ENCODE measurements around the gene RPS6KA2.
"Not testable (repeated sequence)": the region's sequence is repeated elsewhere in the genome, so short reads cannot be mapped to it uniquely, and the experiment has no call there.

Gene RPS6KA2

DNA sequence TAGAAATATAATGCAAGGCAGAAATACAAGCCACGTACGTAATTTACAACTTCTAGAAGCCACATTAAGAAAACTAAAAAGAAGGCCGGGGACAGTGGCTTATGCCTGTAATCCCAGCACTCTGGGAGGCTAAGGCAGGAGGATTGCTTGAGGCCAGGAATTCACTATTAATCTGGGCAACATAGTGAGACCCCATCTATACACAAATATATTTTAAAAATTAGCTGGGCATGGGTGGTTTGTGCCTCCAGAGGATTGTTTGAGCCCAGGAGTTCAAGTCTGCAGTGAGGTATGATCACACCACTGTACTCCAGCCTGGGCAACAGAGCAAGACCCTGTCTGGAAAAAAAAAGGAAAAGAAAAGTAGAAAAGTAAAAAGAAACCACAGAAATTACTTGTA, 256.6 kb downstream of the RPS6KA2 start:
- DNase-seq (ENCODE audit: low read depth in 2 of 2), result no peak

DNA sequence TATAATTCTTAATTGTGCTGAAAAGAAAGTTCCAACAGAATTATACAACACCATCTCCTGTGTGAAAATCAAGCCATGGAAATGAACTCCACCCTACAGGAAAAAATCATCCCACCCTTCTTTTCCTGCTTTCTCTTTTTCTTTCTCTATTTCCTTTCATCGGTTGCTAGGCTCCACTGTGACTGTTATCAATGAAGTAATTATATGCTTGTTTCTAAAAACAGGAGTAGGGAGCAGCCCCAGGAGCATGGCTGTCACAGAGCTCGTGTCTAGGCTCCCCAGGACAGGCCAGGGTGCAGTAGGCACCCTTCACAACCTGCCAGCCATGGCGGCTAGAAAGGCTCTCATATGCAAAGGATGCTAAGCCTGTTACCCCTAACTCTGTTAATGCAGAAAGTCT, 257.3 kb downstream of the RPS6KA2 start:
- DNase-seq (ENCODE audit: low read depth in 2 of 2), result no peak

DNA sequence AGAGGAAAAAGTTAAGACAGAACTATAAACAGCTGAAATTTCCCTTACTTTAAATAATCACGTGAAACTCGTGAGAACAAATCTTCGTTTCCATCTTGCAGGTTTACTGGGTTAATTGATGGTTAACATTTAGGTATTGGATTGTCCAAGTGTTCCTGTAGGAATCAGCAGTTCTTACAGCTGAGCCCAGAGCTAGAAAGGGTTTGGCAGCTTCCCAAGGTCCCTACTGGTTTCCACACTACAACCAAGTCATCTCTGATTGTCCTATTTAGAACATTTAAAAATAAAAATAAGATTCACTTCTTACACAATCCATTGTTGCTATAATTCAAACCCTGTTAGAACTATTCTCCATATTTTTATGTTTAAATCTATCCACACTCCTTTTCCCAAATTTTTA, 260.1 kb downstream of the RPS6KA2 start:
- DNase-seq (ENCODE audit: low read depth in 2 of 2), result no peak

DNA sequence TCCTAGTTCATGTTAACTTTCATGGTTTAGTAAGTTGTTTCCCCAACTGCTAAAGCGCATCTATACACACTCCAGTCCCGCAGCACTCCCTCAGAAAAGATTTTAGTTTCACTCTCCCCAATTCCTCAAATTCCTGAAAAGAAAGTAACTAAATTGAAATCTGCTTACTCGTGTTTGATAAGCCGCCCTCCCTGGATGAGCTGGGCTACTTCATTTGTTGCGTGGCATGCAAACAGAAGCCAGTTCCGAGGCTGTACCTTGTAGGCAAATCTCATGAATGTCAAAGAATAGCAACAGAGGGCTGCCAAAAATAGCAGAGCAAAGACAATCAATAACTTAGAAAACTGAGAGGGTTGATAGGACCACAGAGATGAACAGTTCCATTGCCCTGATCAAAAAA, 261.2 kb downstream of the RPS6KA2 start:
- no peak for DNase-seq (ENCODE audit: low read depth in 2 of 2)

DNA sequence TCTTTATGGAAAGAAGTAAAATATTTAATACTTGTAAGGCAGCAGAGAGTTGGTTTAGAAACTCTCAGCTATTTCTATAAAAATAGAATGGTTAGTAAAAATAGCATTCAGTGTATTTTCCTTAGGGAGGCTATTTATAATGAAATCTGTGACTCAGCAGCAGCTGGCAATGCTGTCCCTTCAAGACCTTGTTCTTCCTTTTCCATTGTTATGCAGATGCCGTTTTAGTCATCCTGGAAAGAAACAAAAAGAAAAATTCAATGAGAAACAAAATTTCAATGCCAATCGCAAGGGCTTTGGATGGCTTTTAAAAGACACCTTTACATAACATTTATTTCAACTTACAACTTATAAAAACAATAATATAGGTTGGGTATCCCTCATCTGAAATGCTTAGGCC, 261.8 kb downstream of the RPS6KA2 start:
- DNase-seq (ENCODE audit: low read depth in 2 of 2), result no peak

DNA sequence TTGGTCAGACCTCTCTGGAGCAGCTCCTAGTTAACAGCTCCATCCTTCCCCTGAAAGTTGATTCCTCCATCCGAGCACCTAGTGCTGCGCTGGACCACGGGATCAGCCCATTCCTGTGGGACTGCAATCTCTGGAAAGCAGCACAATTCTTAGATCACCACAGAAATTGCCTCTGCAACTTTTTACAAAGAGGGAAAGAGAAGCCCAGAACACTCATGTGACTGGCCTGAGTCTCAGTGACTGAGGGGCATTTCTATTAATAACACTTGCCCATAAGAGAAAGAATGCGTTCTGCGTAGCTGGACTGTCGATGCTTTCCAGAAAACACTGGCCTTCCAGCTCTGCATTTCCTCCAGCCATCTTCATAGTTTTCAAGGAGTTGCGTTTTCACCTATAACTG, 262.6 kb downstream of the RPS6KA2 start:
- DNase-seq (ENCODE audit: low read depth in 2 of 2), result no peak

DNA sequence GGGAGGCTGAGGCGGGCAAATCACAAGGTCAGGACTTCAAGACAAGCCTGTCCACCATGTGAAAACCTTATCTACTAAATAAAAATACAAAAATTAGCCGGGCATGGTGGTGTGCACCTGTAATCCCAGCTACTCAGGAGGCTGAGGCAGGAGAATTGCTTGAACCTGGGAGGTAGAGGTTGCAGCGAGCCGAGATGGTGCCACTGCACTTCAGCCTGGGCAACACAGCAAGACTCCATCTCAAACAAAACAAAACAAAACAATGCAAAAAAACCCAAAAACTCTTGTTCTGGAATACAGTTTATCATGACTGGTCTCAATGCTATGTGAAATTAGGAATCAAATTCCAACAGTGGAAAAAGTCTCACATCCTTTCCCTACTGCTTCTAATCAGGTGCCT, 264.6 kb downstream of the RPS6KA2 start:
- DNase-seq (ENCODE audit: low read depth in 2 of 2), result not testable (repeated sequence)

DNA sequence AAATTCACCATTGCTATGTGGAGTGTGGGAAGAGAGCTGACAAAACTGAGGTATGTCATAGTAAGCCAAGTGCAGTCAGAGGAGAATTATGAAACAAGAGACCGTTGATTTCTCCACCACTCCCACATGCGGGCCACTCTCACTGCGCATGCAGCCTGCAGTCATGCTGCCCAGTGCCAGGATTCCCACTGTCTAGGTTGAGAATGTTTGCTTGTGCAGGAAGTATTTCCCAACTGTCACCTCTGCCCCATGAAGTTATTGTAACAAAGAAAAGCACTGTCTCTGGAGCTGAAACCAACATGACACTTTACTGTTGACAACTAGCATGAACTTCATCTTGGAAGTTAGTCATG, 266.0 kb downstream of the RPS6KA2 start:
- no peak for DNase-seq (ENCODE audit: low read depth in 2 of 2)

DNA sequence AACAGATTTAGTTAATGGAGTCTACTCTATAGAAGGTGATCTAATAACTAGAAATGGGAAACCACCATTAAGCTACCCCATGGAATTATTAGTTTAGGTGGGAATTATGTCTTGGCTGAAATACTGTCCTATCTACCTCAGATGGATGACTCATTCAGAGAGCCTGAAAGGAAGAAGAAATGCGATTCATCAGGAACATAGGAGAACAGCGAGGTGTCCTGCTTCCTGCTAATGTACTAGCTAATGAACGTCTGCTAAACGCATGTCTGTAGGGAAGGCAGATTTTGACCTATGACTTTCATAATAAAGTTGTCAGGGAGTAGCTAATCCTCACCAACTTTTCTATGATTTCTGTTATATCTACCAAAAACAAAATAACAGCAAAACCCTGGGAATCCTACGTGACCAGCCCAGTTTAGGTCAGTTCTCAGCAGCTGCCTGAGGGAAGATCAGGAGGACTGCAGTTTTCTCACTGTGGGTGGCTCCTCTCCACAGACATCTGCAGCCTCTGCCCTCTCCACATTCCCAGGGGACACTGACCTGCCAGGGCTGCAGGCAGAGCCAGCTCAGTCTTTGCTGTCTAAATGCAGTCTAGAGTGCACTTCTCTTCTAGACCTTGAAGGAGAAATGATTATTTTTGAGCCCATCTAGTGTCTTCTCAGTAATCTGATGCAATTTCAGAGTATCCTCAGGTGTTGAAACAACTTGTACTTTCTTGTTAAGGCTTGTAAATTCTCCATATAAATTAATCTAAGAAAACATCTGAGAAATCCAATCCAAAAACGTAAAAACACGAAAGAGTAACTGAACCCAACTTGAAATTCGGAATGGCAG, 266.6 kb downstream of the RPS6KA2 start:
- no peak for DNase-seq (ENCODE audit: low read depth in 2 of 2)
